Lower leg skin (tissue), 3 donors: ENCODE data around the gene SEMA6B.

ENCODE experiments used
- CTCF ChIP-seq, 3 donors: fragments of 450-650 bp; IDR thresholded peaks; one replicate each; pipeline ENCODE4 v1.5.1; 2016; ENCODE audit warnings: antibody characterized with exemption in 3 of 3, mild to moderate bottlenecking in 3 of 3, moderate library complexity in 2 of 3
- POLR2A ChIP-seq, 2 donors: fragments of 450-650 bp; IDR thresholded peaks; one replicate each; pipeline ENCODE4 v1.6.1; 2016 to 2017; ENCODE audit warnings: antibody characterized with exemption in 2 of 2, mild to moderate bottlenecking in 1 of 2, moderate library complexity in 1 of 2

GRCh38 chr19:4593409-4593851 lies 33.9 kb upstream of the SEMA6B start:
- TF ChIP-seq CTCF (IDR thresholded peaks at IDR 0.05) = no peak
- no peak for TF ChIP-seq POLR2A (IDR thresholded peaks at IDR 0.05)
